NB4 (cell line): Measurements from ENCODE around the gene PLP1.

Source experiments
- CTCF ChIP-seq: IDR thresholded peaks from one replicate; pipeline ENCODE4 v1.5.1; 2012; ENCODE audit warnings: low read depth, low read length
- MAX ChIP-seq: IDR thresholded peaks from 2 replicates; pipeline ENCODE4 v1.6.1; 2011; ENCODE audit warnings: low read depth, low read length
- MYC ChIP-seq: IDR thresholded peaks from 2 replicates; pipeline ENCODE4 v1.6.1; 2011; ENCODE audit warnings: low read depth, low read length
- POLR2A ChIP-seq: IDR thresholded peaks from 2 replicates; pipeline ENCODE4 v1.6.1; 2011; ENCODE audit warnings: mild to moderate bottlenecking; ENCODE audit not compliant: insufficient read length; ENCODE audit errors: extremely low read depth

DNA sequence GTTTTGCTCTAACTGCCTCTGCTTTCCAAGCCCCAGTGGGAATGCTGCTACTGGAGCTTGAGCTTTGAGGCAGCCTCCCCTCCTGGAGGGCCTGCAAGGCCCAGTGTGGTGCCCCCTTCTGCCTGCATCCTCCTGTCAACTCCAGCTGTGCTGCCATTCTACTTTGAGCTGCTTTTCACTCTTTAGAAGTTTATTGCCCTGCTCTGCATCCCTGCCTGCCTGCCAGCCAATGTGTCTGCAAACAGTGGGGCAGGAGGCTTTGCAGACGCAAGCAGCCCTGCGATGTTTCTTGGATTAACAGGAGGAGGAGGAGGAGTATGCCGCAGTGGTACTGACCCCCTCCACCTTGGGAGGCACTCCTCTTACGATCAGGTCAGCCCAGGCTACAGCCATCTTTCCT is 49.5 kb upstream of the PLP1 start:
- TF ChIP-seq POLR2A: no peak
- no peak for TF ChIP-seq CTCF
- TF ChIP-seq MAX: no peak
- TF ChIP-seq MYC: no peak
